8988T (cell line): Measurements from ENCODE around the gene CERK.
"Not testable (repeated sequence)": the region's sequence is repeated elsewhere in the genome, so short reads cannot be mapped to it uniquely, and the experiment has no call there.

Source experiments
- DNase-seq: peaks from one replicate; pipeline ENCODE4 v3.0.0; 2011

The CERK gene

GRCh38 chr22:46659791-46660186 is 78.3 kb downstream of the CERK start:
- DNase-seq: no peak

GRCh38 chr22:46659059-46659790 is 78.8 kb downstream of the CERK start:
- no peak for DNase-seq

- no peak for DNase-seq
Observed at GRCh38 chr22:46657996-46658947, 79.8 kb downstream of the CERK start.

GRCh38 chr22:46657655-46657953 is 80.4 kb downstream of the CERK start:
- no peak for DNase-seq

- no peak for DNase-seq
Observed at GRCh38 chr22:46656856-46657654, 81.0 kb downstream of the CERK start.

- DNase-seq: no peak
Observed at GRCh38 chr22:46655861-46656608, 82.0 kb downstream of the CERK start.

- DNase-seq: no peak
Observed at GRCh38 chr22:46654927-46655595, 83.0 kb downstream of the CERK start.

GRCh38 chr22:46654426-46654825 is 83.6 kb downstream of the CERK start:
- DNase-seq: no peak

GRCh38 chr22:46653596-46653995 is 84.5 kb downstream of the CERK start:
- DNase-seq: no peak

GRCh38 chr22:46652847-46653331 is 85.2 kb downstream of the CERK start:
- no peak for DNase-seq

- no peak for DNase-seq
Observed at GRCh38 chr22:46652081-46652846, 85.8 kb downstream of the CERK start.

GRCh38 chr22:46651316-46651715 is 86.7 kb downstream of the CERK start:
- DNase-seq: no peak

- DNase-seq: no peak
Observed at GRCh38 chr22:46650078-46650810, 87.8 kb downstream of the CERK start.

GRCh38 chr22:46649141-46650077 is 88.6 kb downstream of the CERK start:
- no peak for DNase-seq

- not testable (repeated sequence) for DNase-seq
Observed at GRCh38 chr22:46648225-46648820, 89.7 kb downstream of the CERK start.

- DNase-seq: no peak
Observed at GRCh38 chr22:46646531-46647215, 91.4 kb downstream of the CERK start.

- DNase-seq: not testable (repeated sequence)
Observed at GRCh38 chr22:46642840-46643480, 95.1 kb downstream of the CERK start.
